Chondrocyte (in vitro differentiated cells): ENCODE results near the gene CDH15. TPM values are rescaled to one million over a fixed set of nuclear protein-coding genes. Genes with fewer than 3 reads are reported as not detected.

ENCODE experiments used
- DNase-seq: peaks from one replicate; pipeline ENCODE4 v3.0.0; 2021; ENCODE audit warnings: mixed read lengths, low spot score
- H3K27ac Mint-ChIP-seq: one replicate; pipeline ENCODE4 v1.8.0; 2021; ENCODE audit warnings: mild to moderate bottlenecking, moderate library complexity, mixed read lengths; ENCODE audit not compliant: unreplicated experiment
- H3K27me3 Mint-ChIP-seq: 2 replicates; pipeline ENCODE4 v1.8.0; 2021; ENCODE audit warnings: low read depth, mixed read lengths
- H3K36me3 Mint-ChIP-seq: 2 replicates; pipeline ENCODE4 v1.8.0; 2021; ENCODE audit warnings: low read depth, mixed read lengths
- H3K4me1 Mint-ChIP-seq: 2 replicates; pipeline ENCODE4 v1.8.0; 2021; ENCODE audit warnings: low read depth, mild to moderate bottlenecking, mixed read lengths
- H3K4me3 Mint-ChIP-seq: one replicate; pipeline ENCODE4 v1.8.0; 2021; ENCODE audit warnings: mild to moderate bottlenecking, moderate library complexity, mixed read lengths; ENCODE audit not compliant: unreplicated experiment
- H3K9me3 Mint-ChIP-seq: 2 replicates; pipeline ENCODE4 v1.8.0; 2021; ENCODE audit warnings: low read depth, mixed read lengths
- CTCF ChIP-seq: fragments of 200-600 bp; sonication (generic); IDR thresholded peaks from 2 replicates; pipeline ENCODE4 v1.5.0; 2021; ENCODE audit warnings: antibody characterized with exemption, mild to moderate bottlenecking, moderate library complexity
- total RNA-seq: library from RNA; stranded (reverse); gene quantifications from 3 replicates; pipeline ENCODE4 v1.2.1, GENCODE V29; 2021

Gene CDH15
- total RNA-seq, 1 donor from 2014 or later, result 0.20 TPM

GRCh38 chr16:89202422-89203215 is 31.1 kb downstream of the CDH15 start:
- no peak overlapping the region for H3K27ac Mint-ChIP-seq
- peak; percentile 79 for DNase-seq

GRCh38 chr16:89207993-89208392 is 36.4 kb downstream of the CDH15 start:
- TF ChIP-seq CTCF, result no peak
- H3K27me3 Mint-ChIP-seq, result peaks cover 30% of the 10 kb centered on the region

More at GRCh38 chr16:89202422-89203215, 31.1 kb downstream of the CDH15 start:
- Mint-ChIP-seq H3K9me3 (peaks cover 9% of the 10 kb centered on the region), H3K4me3 (peak overlapping the region; percentile 48), H3K27me3 (peaks cover 33% of the 10 kb centered on the region), H3K36me3 (peaks cover 3% of the 10 kb centered on the region), H3K4me1 (peaks cover 7% of the 10 kb centered on the region)
- TF ChIP-seq CTCF, result no peak

GRCh38 chr16:89209522-89210044 is 38.0 kb downstream of the CDH15 start:
- no peaks in the 10 kb centered on the region for H3K9me3 Mint-ChIP-seq
- H3K27me3 Mint-ChIP-seq, result peaks cover 22% of the 10 kb centered on the region
- H3K4me3 Mint-ChIP-seq, result no peak overlapping the region
- H3K27ac Mint-ChIP-seq, result no peak overlapping the region
- no peaks in the 10 kb centered on the region for H3K36me3 Mint-ChIP-seq
- no peaks in the 10 kb centered on the region for H3K4me1 Mint-ChIP-seq
- TF ChIP-seq CTCF, result no peak
- peak; percentile 47 for DNase-seq

More at GRCh38 chr16:89207993-89208392, 36.4 kb downstream of the CDH15 start:
- no peaks in the 10 kb centered on the region for H3K4me1 Mint-ChIP-seq
- H3K27ac Mint-ChIP-seq, result no peak overlapping the region
- H3K36me3 Mint-ChIP-seq, result peaks cover 2% of the 10 kb centered on the region
- H3K9me3 Mint-ChIP-seq, result peaks cover 5% of the 10 kb centered on the region
- no peak for DNase-seq
- no peak overlapping the region for H3K4me3 Mint-ChIP-seq

GRCh38 chr16:89210165-89210903 is 38.8 kb downstream of the CDH15 start:
- no peak overlapping the region for H3K4me3 Mint-ChIP-seq
- H3K9me3 Mint-ChIP-seq, result no peaks in the 10 kb centered on the region
- H3K27ac Mint-ChIP-seq, result no peak overlapping the region
- H3K4me1 Mint-ChIP-seq, result no peaks in the 10 kb centered on the region
- peaks cover 16% of the 10 kb centered on the region for H3K27me3 Mint-ChIP-seq
- TF ChIP-seq CTCF, result no peak
- DNase-seq, result no peak
- H3K36me3 Mint-ChIP-seq, result no peaks in the 10 kb centered on the region

- no peak for TF ChIP-seq CTCF
- DNase-seq, result peak; percentile 67
- Mint-ChIP-seq H3K9me3 (no peaks in the 10 kb centered on the region), H3K36me3 (no peaks in the 10 kb centered on the region), H3K4me1 (no peaks in the 10 kb centered on the region), H3K4me3 (no peak overlapping the region), H3K27me3 (peaks cover 16% of the 10 kb centered on the region), H3K27ac (no peak overlapping the region)
Measured at GRCh38 chr16:89210904-89211515, 39.5 kb downstream of the CDH15 start.
